Activated CD8-positive, alpha-beta memory T cell treated with anti-CD3 and anti-CD28 coated beads, Interleukin-2, amount 50 U/mL, for 48 hours (primary cell): Measurements from ENCODE around the gene TTC34.
A peak's percentile ranks its signal among the peaks of the same experiment; 100 is the strongest.
"Not testable (repeated sequence)": the region's sequence is repeated elsewhere in the genome, so short reads cannot be mapped to it uniquely, and the experiment has no call there.

Experiments
- DNase-seq: peaks from one replicate; pipeline ENCODE4 v3.0.0-alpha.2; 2020

The TTC34 gene

GRCh38 chr1:2657909-2658308 lies 143.6 kb downstream of the TTC34 start:
- not testable (repeated sequence) for DNase-seq

DNA sequence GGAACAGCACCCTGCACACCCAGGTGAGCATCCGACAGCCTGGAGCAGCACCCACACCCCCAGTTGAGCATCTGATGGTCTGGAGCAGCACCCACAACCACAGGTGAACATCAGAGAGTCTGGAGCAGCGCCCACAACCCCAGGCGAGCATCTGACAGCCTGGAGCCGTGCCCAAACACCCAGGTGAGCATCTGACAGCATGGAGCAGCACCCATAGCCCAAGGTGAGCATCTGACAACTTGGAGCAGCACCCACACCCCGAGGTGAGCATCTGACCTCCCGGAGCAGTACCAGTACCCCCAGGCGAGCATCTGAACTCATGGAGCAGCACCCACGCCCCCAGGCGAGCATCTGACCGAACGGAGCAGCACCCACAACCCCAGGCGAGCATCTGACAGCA lies 144.4 kb downstream of the TTC34 start:
- DNase-seq = not testable (repeated sequence)

DNA sequence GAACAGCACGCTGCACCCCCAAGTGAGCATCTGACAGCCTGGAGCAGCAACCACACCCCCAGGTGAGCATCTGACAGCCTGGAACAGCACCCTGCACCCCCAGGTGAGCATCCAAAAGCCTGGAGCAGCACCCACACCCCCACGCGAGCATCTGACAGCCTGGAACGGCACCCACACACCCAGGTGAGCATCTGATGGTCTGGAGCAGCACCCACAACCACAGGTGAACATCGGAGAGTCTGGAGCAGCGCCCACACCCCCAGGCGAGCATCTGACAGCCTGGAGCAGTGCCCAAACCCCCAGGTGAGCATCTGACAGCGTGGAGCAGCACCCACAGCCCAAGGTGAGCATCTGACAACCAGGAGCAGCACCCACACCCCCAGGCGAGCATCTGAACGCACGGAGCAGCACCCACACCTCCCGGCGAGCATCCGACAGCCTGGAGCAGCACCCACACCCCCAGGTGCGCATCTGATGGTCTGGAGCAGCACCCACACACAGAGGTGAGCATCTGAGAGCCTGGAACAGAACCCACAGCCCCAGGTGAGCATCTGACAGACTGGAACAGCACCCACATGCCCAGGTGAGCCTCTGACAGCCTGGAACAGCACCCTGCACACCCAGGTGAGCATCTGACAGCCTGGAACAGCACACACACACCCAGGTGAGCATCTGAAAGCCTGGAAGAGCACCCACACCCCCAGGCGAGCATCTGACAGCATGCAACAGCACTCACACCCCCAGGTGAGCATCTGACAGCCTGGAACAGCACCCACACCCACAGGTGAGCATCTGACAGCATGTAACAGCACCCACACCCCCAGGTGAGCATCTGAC lies 145.7 kb downstream of the TTC34 start:
- peak; percentile 57 for DNase-seq

DNA sequence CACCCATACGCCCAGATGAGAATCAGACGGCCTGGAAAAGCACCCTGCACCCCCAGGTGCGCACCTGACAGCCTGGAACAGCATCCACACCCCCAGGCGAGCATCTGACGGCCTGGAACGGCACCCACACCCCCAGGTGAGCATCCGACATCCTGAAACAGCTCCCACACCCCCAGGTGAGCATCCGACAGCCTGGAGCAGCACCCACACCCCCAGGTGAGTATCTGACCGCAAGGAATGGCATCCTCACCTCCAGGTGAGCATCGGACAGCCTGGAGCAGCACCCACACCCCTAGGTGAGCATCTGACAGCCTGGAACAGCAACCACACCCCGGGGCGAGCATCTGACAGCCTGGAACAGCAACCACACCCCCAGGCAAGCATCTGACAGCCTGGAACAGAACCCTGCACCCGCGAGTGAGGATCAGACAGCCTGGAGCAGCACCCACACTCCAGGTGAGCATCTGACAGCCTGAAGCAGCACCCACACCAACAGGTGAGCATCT lies 147.0 kb downstream of the TTC34 start:
- peak; percentile 61 for DNase-seq

DNA sequence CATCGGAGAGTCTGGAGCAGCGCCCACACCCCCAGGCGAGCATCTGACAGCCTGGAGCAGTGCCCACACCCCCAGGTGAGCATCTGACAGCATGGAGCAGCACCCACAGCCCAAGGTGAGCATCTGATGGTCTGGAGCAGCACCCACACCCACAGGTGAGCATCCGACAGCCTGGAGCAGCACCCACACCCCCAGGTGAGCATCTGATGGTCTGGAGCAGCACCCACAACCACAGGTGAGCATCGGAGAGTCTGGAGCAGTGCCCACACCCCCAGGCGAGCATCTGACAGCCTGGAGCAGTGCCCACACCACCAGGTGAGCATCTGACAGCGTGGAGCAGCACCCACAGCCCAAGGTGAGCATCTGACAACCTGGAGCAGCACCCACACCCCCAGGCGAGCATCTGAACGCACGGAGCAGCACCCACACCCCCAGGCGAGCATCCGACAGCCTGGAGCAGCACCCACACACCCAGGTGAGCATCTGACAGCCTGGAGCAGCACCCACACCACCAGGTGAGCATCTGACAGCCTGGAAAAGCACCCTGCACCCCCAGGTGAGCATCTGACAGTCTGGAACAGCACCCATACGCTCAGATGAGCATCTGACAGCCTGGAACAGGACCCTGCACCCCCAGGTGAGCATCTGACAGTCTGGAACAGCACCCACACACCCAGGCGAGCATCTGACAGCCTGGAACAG lies 147.6 kb downstream of the TTC34 start:
- DNase-seq = peak; percentile 82

GRCh38 chr1:2652926-2653571 lies 148.4 kb downstream of the TTC34 start:
- peak; percentile 64 for DNase-seq

GRCh38 chr1:2652152-2652925 lies 149.2 kb downstream of the TTC34 start:
- peak; percentile 52 for DNase-seq

- peak; percentile 35 for DNase-seq
Observed at GRCh38 chr1:2650967-2651645, 150.4 kb downstream of the TTC34 start.

DNA sequence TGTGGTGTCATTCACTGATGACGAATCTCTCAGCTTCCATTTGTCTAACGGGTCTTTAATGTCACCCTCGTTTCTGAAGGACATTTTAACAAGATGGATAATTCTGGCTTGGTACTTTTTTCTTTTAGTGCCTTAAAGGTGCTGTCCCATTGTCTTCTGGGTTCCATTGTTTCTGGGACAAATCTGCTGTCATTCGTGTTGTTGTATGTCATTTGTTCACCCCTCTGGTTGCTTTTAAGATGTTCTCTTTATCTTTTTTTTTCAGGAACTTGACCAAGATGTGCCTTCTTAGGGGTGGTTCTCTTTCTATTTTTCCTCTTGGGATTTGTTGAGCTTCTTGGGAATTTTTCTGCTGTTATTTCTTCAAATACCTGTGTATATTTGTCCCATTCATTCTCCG lies 154.7 kb downstream of the TTC34 start:
- DNase-seq = no peak

- peak; percentile 36 for DNase-seq
Observed at GRCh38 chr1:2645776-2646175, 155.7 kb downstream of the TTC34 start.

DNA sequence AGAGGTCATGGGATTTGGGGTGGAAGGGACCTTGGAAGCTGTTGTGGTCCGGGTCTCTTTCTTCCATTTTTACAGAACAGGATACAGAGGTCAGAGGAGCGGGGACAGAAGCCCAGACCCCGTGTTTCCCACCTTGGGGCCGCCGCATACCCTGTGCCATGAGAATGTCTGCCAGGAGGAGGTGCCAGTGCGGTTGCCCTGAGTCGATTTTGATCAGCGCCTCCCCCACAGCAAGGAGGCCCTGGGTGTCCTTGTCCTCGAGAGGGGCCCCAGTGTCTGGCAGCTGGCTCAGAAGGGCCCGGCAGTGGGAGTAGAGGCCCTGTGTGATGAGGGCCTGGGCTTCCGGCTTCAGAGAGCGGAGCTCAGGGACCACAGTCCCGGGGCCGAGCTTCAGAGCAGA lies 156.3 kb downstream of the TTC34 start:
- peak; percentile 46 for DNase-seq

- peak; percentile 46 for DNase-seq
Observed at GRCh38 chr1:2644591-2645101, 156.8 kb downstream of the TTC34 start.

DNA sequence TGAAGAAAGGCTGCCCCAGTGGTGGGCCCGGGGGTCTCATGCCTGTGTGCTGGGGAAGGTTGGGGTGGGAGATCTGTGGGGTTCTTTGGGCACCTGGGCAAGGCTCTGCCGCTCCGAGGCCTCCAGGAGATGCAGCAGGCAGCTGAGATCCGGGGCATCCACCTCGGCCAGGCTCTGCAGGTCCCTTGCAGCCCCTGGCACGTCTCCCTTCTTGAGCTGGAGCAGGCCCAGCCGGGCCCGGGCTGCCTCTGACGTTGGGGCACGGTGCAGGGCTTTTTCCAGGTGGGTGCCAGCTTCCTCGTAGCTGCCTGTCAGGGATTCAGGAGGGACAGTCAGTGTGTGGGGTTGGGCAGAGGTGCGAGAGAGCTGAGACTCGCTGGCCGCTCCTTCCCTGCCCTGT lies 157.3 kb downstream of the TTC34 start:
- peak; percentile 51 for DNase-seq

DNA sequence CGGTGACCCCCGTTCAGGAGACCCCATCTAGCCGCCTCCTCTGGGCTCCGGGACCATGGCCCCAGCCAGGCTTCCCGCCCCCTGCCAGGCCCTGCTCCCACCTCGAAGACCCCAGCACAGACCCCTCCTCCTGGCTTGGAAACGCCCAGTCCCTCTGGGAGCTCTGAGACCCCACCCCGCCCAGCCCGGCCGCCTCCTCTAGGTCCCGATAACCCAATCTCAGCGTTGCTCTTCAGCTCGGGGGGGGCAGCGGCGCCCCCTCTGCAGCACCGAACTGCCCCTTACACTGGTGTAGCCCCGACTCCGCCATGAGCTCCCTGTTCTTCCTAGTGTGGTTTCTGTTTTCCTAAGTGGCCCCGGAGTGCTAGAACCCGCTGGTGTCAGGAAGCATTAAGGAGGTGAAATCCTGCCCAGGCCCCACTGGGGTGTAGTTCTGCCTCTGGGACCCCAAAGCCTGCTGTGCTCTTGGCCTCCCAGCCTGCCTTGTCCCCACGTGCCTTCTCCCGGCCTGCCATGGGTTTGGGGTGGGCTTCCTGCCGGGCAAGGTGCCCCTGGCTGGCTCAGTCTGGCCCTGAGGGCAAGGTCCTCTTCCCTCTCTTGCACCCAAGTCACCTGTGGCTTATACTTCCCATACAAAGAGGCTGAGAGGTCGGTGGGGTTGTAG lies 157.9 kb downstream of the TTC34 start:
- peak; percentile 52 for DNase-seq

GRCh38 chr1:2642560-2643413 lies 158.7 kb downstream of the TTC34 start:
- DNase-seq = peak; percentile 94

- DNase-seq = no peak
Observed at GRCh38 chr1:2642131-2642559, 159.3 kb downstream of the TTC34 start.

GRCh38 chr1:2641381-2642130 lies 159.9 kb downstream of the TTC34 start:
- DNase-seq = no peak

DNA sequence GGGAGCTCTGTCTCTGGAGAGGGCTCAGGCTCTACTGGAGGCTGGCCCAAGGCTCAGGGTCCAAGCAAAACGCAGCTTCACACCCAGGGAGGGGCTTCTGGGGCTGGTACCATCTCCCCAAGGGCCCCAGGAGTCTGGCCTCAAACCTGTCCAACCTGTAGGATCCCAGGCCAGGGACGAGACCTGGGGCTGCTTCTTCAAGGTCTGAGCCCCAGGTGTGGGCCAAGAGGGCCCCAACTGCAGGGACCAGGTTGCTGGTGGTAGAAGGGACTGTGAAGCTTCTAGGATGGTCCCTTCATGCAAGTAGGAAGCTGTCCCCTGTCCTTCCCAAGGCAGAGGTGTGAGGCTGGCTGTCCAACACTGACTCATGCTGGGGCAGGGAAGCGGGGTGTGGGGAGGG lies 160.9 kb downstream of the TTC34 start:
- DNase-seq = no peak
